Activated CD4-positive, alpha-beta T cell treated with anti-CD3 and anti-CD28 coated beads for 1 hour (primary cell): ENCODE measurements around the gene MAPK8.

ENCODE experiments used
- DNase-seq: peaks from one replicate; pipeline ENCODE4 v3.0.0-alpha.2; 2020

The MAPK8 gene

GRCh38 chr10:48451969-48452878, 145.7 kb downstream of the MAPK8 start:
- DNase-seq, result no peak

- DNase-seq, result no peak
Measured at GRCh38 chr10:48452879-48453412, 146.5 kb downstream of the MAPK8 start.

GRCh38 chr10:48453451-48454301, 147.2 kb downstream of the MAPK8 start:
- no peak for DNase-seq

- DNase-seq, result no peak
Measured at GRCh38 chr10:48454302-48455054, 148.0 kb downstream of the MAPK8 start.

GRCh38 chr10:48455055-48455391, 148.5 kb downstream of the MAPK8 start:
- no peak for DNase-seq

GRCh38 chr10:48455392-48456151, 149.1 kb downstream of the MAPK8 start:
- DNase-seq, result peak; percentile 4

- DNase-seq, result peak; percentile 3
Measured at GRCh38 chr10:48456361-48456804, 149.9 kb downstream of the MAPK8 start.

GRCh38 chr10:48456808-48457761, 150.6 kb downstream of the MAPK8 start:
- DNase-seq, result peak; percentile 2

- peak; percentile 5 for DNase-seq
Measured at GRCh38 chr10:48457949-48458661, 151.6 kb downstream of the MAPK8 start.

GRCh38 chr10:48458662-48459048, 152.2 kb downstream of the MAPK8 start:
- DNase-seq, result peak; percentile 1

- peak; percentile 5 for DNase-seq
Measured at GRCh38 chr10:48459270-48460150, 153.0 kb downstream of the MAPK8 start.

- DNase-seq, result no peak
Measured at GRCh38 chr10:48460182-48460581, 153.7 kb downstream of the MAPK8 start.

GRCh38 chr10:48461623-48462481, 155.4 kb downstream of the MAPK8 start:
- peak; percentile 1 for DNase-seq

GRCh38 chr10:48462482-48463020, 156.1 kb downstream of the MAPK8 start:
- DNase-seq, result peak; percentile 6

- peak; percentile 1 for DNase-seq
Measured at GRCh38 chr10:48463318-48464003, 157.0 kb downstream of the MAPK8 start.

- DNase-seq, result peak; percentile 6
Measured at GRCh38 chr10:48464121-48464870, 157.8 kb downstream of the MAPK8 start.
